PC-3 (cell line): ENCODE results near the gene KIF6.

ENCODE experiments used
- EZH2phosphoT487 ChIP-seq: fragments of 300-600 bp; sonication (generic); IDR thresholded peaks from 2 replicates; pipeline ENCODE4 v1.6.1; 2018; ENCODE audit warnings: mild to moderate bottlenecking, antibody characterized with exemption, low read length, borderline replicate concordance
- TF ChIP-seq, protein P1 (sequence below): fragments of 300-600 bp; sonication (generic); conservative IDR thresholded peaks from 2 replicates; pipeline ENCODE4 v1.5.1; 2017; ENCODE audit warnings: antibody characterized with exemption, low read depth, mild to moderate bottlenecking, low read length

DNA sequence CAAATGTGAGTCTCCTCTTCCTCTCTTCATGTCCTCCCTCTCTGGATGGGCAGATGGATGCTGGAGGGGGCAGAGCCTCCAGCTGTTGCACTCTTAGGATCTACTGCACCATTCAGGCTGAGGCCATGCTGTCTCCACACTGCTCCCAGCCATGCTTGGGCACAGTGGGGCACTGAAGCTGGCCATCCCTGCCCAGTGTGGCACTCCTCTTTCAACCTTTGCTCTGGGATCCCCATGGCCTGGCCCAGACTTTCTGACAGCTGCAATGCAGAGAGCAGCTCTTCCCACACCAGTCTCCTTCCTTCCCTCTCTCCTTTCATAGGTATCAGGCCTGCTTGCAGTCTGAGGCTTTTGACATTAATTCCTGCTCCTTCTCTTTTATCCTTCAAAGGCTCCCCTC lies 420.3 kb downstream of the KIF6 start:
- TF ChIP-seq, protein P1, sequence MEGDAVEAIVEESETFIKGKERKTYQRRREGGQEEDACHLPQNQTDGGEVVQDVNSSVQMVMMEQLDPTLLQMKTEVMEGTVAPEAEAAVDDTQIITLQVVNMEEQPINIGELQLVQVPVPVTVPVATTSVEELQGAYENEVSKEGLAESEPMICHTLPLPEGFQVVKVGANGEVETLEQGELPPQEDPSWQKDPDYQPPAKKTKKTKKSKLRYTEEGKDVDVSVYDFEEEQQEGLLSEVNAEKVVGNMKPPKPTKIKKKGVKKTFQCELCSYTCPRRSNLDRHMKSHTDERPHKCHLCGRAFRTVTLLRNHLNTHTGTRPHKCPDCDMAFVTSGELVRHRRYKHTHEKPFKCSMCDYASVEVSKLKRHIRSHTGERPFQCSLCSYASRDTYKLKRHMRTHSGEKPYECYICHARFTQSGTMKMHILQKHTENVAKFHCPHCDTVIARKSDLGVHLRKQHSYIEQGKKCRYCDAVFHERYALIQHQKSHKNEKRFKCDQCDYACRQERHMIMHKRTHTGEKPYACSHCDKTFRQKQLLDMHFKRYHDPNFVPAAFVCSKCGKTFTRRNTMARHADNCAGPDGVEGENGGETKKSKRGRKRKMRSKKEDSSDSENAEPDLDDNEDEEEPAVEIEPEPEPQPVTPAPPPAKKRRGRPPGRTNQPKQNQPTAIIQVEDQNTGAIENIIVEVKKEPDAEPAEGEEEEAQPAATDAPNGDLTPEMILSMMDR, result no peak
- no peak for TF ChIP-seq EZH2phosphoT487
